K562 treated with DMSO at 1 percent for 24 hours (cell line): ENCODE results near the gene KIF2A. TPM values are rescaled to one million over a fixed set of nuclear protein-coding genes. Genes with fewer than 3 reads are reported as not detected.

Experiments
- total RNA-seq: library from RNA; unstranded; fragments of 300-600 nt; gene quantifications from 2 replicates; pipeline ENCODE4 v1.2.3, GENCODE V29; 2022; ENCODE audit warnings: low read depth; ENCODE audit not compliant: insufficient read depth

The KIF2A gene
- total RNA-seq, result 38.2 and 41.1 TPM in 2 replicates

GRCh38 chr5:62305715-62306322 is at the start of gene KIF2A:
TSS of gene KIF2A (plus strand) at chr5:62306206. CDS start at chr5:62306473, 267 bp downstream.

GRCh38 chr5:62403411-62404250 is 97.6 kb downstream of the KIF2A start, which contains the start of gene DIMT1:
TSS of gene DIMT1 (minus strand) at chr5:62403905. CDS start at chr5:62403772, 133 bp downstream.

GRCh38 chr5:62412549-62413329 is 106.7 kb downstream of the KIF2A start, which contains the start of gene IPO11:
TSS of gene IPO11 (plus strand) at chr5:62412763. CDS start at chr5:62437280, 24,517 bp downstream.

Other genes starting within 250 kb of the KIF2A start
- 28.1 and 28.7 TPM in 2 replicates for gene DIMT1, start 97.7 kb downstream of the KIF2A start, total RNA-seq
- gene IPO11, start 106.6 kb downstream of the KIF2A start, total RNA-seq, result 16.0 and 19.8 TPM in 2 replicates